Fibroblast of the aortic adventitia (primary cell): ENCODE results near the gene DKC1. TPM values are rescaled to one million over a fixed set of nuclear protein-coding genes. Genes with fewer than 3 reads are reported as not detected.

Experiments used
- DNase-seq: peaks from one replicate; pipeline ENCODE4 v3.0.0-alpha.2; 2010; ENCODE audit warnings: low read depth
- H3K4me3 ChIP-seq: 2 replicates; pipeline ENCODE4 v1.5.1; 2011; ENCODE audit warnings: low read depth, mild to moderate bottlenecking, control low read depth, low read length, moderate library complexity
- CTCF ChIP-seq: IDR thresholded peaks from 2 replicates; pipeline ENCODE4 v1.5.1; 2011; ENCODE audit warnings: mild to moderate bottlenecking, low read length, control low read depth, inconsistent platforms; ENCODE audit not compliant: insufficient read depth
- total RNA-seq: library from RNA; depleted of rRNA; stranded (reverse); fragments of >200 nt; gene quantifications from 2 replicates; pipeline ENCODE4 v1.2.3, GENCODE V29; 2012; ENCODE audit warnings: low replicate concordance

DKC1 gene
- total RNA-seq, 1 donor, result 36.5 TPM

DNA sequence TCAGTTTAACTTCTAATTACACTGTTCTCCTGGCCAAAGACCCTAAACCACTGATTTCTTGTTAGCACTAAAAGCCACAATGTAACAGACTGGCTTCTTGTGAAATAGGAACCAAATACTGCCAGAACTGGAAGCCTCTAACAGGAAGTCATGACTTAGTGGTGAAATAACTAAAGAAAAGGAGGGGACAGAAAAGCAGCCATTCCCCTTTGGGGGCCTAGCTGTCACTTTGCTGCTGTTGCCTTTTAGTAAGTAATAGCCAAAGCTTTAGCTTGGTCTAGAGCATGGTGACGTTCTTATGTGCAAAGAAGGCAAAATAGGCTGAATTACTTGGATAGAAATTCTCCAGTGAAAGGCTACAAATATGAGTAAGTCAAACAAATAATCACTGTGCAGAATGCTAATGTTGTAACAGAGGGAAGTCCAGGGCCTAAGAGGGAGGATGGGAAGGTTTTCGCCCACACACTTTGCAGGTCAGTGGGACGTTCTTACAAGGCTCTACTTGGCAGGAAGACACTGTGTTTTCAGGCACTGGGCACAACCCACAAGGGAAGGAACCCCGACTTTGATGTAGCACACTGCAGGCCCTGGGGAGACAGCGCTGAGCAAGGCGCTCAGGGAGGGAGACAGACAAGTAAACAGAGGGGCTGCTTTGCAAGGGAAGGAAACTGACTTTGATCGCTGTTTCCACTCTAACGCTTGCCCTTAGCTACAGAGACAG is 28.4 kb upstream of the DKC1 start:
- no peak for TF ChIP-seq CTCF
- H3K4me3 ChIP-seq, result no peak overlapping the region
- peak; percentile 74 for DNase-seq

- peak; percentile 89 for DNase-seq
- no peak overlapping the region for H3K4me3 ChIP-seq
- no peak for TF ChIP-seq CTCF
Measured at GRCh38 chrX:154735695-154736393, 26.8 kb upstream of the DKC1 start.

DNA sequence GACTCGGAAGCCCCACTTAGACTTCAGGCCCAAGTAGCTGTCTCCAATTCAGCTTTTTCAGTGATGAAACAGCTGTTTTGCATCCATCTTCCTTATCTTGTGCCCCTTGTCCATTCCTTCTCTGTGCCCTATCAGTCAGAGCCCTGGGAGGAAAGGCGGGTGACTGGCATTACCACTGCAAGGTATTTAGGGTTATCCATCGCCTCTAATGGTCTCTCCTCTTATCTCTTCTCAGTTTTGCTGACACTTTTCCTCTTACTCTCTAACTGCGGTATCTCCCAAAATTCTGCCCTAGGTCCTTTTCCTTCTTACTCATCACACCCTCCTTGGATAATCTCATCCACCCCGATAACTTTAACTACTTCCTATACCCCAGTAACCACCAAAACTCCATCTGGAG is 25.5 kb upstream of the DKC1 start:
- DNase-seq, result no peak
- TF ChIP-seq CTCF, result no peak
- H3K4me3 ChIP-seq, result no peak overlapping the region

DNA sequence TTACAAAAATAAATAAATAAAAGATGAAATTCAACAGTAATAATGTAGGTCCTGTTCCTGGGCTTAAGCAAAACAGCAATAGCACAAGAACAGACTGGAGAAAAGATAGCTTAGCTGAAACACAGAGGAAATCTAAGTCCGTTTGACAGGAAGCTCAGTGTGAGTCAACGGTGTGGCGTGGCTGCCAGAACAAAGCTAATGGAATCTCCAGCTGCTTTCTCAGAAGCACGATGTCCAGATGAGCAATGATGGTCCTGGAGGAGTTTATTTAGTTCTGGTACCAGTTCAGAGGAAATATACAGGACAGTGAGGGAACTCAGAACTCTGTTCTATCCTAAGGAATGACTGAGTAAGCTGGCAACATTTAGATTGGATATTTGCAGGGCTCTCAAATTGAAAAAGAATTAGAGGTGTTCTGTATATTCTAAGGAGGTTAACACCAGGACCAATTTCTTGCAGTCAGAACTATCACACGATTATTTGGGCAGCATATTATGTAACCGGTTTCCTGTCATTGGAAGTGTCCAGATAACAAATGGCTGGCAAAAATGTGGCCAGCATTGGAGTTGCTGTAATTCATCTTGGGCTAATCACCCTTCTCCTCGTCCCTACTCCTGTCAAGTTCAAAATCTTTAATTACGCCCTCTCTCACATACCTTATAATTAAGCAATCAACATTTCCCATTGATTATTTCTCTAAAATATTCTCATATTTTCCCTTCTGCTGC is 24.5 kb upstream of the DKC1 start:
- peak; percentile 86 for DNase-seq
- no peak for TF ChIP-seq CTCF
- no peak overlapping the region for H3K4me3 ChIP-seq

GRCh38 chrX:154739952-154740465 is 22.7 kb upstream of the DKC1 start:
- no peak for DNase-seq
- TF ChIP-seq CTCF, result no peak

GRCh38 chrX:154742613-154743012 is 20.1 kb upstream of the DKC1 start:
- DNase-seq, result no peak
- no peak overlapping the region for H3K4me3 ChIP-seq
- TF ChIP-seq CTCF, result no peak

More at GRCh38 chrX:154739952-154740465, 22.7 kb upstream of the DKC1 start:
- no peak overlapping the region for H3K4me3 ChIP-seq
